ENCODE data around the gene NDEL1.

Gene NDEL1

DNA sequence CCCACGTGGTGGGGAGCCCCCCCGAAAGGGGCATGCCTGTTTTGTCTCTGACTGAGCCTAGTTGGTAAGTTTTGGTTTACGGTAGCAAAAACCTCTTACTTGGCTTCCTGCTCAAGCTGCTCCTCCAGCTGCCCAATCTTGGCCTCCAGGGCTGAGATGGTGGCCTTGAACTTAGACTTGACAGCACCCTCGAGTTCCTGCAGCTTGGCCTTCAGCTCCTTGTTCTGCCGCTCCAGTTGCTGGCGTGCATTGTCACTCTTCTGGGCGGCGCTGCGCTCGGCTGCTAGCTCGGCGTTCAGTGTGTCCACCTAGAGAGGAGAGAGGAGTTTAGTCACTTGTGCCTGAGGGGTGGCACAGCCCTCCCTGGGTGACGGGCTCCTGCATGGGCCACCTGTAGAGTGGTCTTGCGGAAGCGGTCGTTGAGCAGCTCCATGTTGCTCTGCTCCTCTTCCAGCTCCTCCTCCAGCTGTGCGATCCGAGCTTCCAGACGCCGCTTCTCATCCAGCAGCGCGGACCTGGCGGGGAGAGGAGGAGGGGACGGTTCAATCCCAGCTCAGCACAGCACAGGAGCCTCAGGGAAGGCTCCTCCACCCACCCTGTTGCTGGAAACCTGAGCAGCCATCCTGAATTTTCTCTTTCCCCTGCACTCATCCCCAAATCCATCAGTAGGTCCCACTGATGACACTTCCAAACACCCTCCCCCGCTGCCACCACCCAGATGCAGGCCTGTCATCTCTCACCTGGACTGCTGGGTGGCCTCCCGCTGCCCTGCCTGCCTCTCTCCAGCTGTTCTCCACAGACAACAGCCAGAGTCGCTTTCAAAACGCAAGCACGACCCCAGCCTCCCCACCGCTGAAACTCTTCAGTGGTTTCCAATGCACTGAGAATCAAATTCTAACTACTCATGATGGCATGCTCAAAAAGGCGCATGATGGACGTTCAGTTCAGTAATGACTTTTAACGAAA is 44.6 kb downstream of the NDEL1 start:
- no peak overlapping the region for H3K4me3 ChIP-seq (ENCODE audit: low read depth, low read length)
- DNase-seq (ENCODE audit: low read depth) = no peak
- TF ChIP-seq, protein P1, sequence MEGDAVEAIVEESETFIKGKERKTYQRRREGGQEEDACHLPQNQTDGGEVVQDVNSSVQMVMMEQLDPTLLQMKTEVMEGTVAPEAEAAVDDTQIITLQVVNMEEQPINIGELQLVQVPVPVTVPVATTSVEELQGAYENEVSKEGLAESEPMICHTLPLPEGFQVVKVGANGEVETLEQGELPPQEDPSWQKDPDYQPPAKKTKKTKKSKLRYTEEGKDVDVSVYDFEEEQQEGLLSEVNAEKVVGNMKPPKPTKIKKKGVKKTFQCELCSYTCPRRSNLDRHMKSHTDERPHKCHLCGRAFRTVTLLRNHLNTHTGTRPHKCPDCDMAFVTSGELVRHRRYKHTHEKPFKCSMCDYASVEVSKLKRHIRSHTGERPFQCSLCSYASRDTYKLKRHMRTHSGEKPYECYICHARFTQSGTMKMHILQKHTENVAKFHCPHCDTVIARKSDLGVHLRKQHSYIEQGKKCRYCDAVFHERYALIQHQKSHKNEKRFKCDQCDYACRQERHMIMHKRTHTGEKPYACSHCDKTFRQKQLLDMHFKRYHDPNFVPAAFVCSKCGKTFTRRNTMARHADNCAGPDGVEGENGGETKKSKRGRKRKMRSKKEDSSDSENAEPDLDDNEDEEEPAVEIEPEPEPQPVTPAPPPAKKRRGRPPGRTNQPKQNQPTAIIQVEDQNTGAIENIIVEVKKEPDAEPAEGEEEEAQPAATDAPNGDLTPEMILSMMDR (IDR thresholded peaks at IDR 0.05; ENCODE audit: low read depth, low read length, missing control alignments) = no peak

DNA sequence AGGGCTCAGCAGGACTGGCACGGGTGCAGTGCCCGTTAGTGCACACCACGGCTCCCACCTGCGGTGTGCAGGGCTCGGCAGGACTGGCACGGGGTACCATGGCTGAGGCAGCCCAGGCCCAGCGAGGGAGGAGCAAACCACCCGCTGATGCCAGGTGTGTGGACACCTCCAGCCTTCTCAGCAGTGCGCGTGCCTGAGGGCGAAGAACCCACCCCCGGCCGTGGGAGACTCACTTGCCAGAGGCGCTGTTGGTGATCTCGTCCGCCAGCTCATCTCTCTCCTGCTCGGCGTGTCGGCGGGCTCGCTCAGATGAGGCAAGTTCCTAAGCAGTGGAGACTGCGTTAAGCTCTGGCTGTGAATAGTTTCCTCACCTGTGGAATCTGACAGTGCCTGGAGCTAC is 45.4 kb downstream of the NDEL1 start:
- H3K4me3 ChIP-seq (ENCODE audit: low read depth, low read length) = no peak overlapping the region
- TF ChIP-seq, protein P1 (IDR thresholded peaks at IDR 0.05; ENCODE audit: low read depth, low read length, missing control alignments) = no peak
- no peak for DNase-seq (ENCODE audit: low read depth)

DNA sequence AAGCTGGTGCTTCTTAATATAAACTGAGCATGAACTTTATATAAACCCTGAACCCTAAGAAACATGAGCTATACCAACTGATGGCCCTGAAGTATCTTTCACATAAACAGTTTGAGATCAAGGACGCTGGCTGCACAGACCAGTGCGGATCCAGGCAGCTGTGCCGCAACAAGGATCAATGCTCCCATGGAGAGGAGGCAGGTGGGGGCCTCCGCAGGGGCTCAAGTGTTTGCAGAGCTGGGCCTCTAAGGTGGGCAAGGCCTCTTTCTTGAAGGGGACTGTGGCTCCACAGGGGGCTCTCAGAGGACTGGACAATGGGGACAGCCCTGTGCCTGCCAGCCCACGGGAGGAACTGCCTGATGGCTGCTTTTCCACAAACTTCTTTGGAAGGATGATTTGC is 46.0 kb downstream of the NDEL1 start:
- TF ChIP-seq, protein P1 (IDR thresholded peaks at IDR 0.05; ENCODE audit: low read depth, low read length, missing control alignments) = no peak
- H3K4me3 ChIP-seq (ENCODE audit: low read depth, low read length) = no peak overlapping the region
- no peak for DNase-seq (ENCODE audit: low read depth)

DNA sequence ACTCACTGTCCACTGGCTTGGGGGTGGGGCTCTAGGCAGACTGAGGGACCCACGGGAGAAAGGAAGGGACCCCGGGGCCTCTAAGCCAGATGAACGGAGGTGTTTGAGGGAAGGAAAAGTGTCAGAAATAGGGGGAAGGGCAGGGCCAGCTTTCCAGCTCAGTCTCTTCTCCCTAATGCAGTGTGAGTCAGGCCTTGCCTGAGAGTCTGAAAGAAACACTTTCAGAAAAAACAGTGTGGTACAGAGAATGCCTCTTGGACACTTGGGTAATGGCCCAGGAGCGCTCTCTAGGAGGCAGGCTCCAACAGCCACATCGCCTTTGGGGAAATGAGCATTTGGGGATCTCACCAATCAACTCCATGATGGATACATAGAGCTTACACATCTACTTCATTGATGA is 46.9 kb downstream of the NDEL1 start:
- H3K4me3 ChIP-seq (ENCODE audit: low read depth, low read length) = no peak overlapping the region
- TF ChIP-seq, protein P1 (IDR thresholded peaks at IDR 0.05; ENCODE audit: low read depth, low read length, missing control alignments) = no peak
- DNase-seq (ENCODE audit: low read depth) = no peak

DNA sequence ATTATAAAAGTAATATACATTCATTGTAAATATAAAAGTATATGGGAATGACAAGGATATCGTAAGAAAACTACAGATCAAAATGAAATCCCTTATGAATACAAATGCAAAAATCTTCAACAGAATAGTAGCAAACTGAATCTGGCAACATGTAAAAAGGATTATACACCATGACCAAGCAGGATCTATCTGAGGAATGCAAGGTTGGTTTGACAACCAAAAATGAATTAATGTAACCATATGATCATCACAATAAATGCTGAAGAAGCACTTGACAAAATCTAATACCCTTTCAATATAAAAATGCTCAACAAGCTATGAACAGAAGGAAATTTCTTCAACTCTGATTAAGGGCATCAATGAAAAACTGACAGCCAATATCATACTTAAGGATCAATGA is 48.8 kb downstream of the NDEL1 start:
- H3K4me3 ChIP-seq (ENCODE audit: low read depth, low read length) = no peak overlapping the region
- TF ChIP-seq, protein P1 (IDR thresholded peaks at IDR 0.05; ENCODE audit: low read depth, low read length, missing control alignments) = no peak
- DNase-seq (ENCODE audit: low read depth) = no peak

DNA sequence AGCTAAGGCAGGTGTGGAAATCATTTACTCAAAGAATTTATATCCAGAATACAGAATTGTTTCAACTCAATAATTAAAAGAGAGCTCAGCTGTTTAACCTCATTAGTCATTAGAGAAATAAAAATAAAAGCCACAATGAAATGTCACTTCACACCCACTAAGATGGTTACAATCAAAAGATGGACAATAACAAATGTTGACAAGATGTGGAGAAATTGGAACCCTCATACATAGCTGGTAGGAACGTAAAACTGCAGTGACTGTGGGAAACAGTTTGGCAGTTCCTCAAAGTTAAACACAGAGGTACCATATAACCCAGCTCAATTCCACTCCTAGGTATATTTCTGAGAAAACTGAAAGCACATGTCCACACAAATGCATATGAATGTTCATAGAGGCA is 49.8 kb downstream of the NDEL1 start:
- DNase-seq (ENCODE audit: low read depth) = no peak
- H3K4me3 ChIP-seq (ENCODE audit: low read depth, low read length) = no peak overlapping the region
- TF ChIP-seq, protein P1 (IDR thresholded peaks at IDR 0.05; ENCODE audit: low read depth, low read length, missing control alignments) = no peak
